ENCODE results near the gene TRIO.

DNA sequence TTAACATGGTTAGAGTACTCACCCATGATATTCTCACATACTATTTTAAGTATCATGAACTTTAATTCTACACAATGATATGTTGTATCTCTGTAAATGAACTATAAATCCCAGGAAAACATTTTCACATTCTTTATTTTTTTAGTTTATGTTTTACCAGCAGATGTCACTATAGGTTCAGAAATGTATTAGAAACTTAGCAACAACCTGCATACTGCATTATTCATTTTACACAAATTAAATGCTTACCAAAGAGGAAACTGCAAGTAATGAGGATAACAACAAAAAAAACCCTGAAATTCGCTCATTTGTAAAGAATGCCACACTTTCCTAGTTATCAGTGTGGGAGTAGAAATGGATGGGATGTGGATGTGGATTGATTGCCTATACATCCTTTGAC, 221.0 kb downstream of the TRIO start:
- TF ChIP-seq, protein P1, sequence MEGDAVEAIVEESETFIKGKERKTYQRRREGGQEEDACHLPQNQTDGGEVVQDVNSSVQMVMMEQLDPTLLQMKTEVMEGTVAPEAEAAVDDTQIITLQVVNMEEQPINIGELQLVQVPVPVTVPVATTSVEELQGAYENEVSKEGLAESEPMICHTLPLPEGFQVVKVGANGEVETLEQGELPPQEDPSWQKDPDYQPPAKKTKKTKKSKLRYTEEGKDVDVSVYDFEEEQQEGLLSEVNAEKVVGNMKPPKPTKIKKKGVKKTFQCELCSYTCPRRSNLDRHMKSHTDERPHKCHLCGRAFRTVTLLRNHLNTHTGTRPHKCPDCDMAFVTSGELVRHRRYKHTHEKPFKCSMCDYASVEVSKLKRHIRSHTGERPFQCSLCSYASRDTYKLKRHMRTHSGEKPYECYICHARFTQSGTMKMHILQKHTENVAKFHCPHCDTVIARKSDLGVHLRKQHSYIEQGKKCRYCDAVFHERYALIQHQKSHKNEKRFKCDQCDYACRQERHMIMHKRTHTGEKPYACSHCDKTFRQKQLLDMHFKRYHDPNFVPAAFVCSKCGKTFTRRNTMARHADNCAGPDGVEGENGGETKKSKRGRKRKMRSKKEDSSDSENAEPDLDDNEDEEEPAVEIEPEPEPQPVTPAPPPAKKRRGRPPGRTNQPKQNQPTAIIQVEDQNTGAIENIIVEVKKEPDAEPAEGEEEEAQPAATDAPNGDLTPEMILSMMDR (IDR thresholded peaks at IDR 0.05; ENCODE audit: extremely low read depth in 1 of 2, insufficient read depth in 1 of 2, low read depth in 1 of 2, low read length in 2 of 2) = no peak
- no peak for TF ChIP-seq POLR2A (IDR thresholded peaks at IDR 0.05; ENCODE audit: low read depth, low read length)
- no peak for TF ChIP-seq GATA2 (IDR thresholded peaks at IDR 0.05; ENCODE audit: insufficient read depth, insufficient read length, low read depth, low read length)
- TF ChIP-seq POLR2AphosphoS5 (IDR thresholded peaks at IDR 0.05; ENCODE audit: insufficient read depth, low read depth, low read length) = no peak
- TF ChIP-seq, protein P2, sequence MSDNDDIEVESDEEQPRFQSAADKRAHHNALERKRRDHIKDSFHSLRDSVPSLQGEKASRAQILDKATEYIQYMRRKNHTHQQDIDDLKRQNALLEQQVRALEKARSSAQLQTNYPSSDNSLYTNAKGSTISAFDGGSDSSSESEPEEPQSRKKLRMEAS (IDR thresholded peaks at IDR 0.05; ENCODE audit: insufficient read depth, insufficient read length) = no peak
- no peak for TF ChIP-seq FOS (IDR thresholded peaks at IDR 0.05; ENCODE audit: borderline replicate concordance, insufficient read depth, low read length)
